SK-N-SH treated with all-trans-retinoic acid at 6 μM for 48 hours (cell line): ENCODE measurements around the gene ZPR1.

Experiments used
- ATAC-seq: fragments of 200-7000 bp; cut with Tn5 transposase; 3 replicates; pipeline ENCODE4 v1.9.1; 2020; ENCODE audit warnings: mild to moderate bottlenecking, moderate library complexity
- ARNTL ChIP-seq: fragments of 450-650 bp; formaldehyde crosslinking; IDR thresholded peaks from 2 replicates; pipeline ENCODE4 v1.5.0; 2020; ENCODE audit warnings: low read depth, mild to moderate bottlenecking, moderate library complexity, borderline replicate concordance
- BACH2 ChIP-seq: fragments of 250-450 bp; sonication (Bioruptor Pico); IDR thresholded peaks from 2 replicates; pipeline ENCODE4 v1.9.0; 2021; ENCODE audit warnings: mild to moderate bottlenecking, borderline replicate concordance
- CSDC2 ChIP-seq: fragments of 250-450 bp; sonication (Bioruptor Pico); IDR thresholded peaks from 2 replicates; pipeline ENCODE4 v1.5.0; 2020; ENCODE audit warnings: mild to moderate bottlenecking, moderate library complexity
- ESRRG ChIP-seq: fragments of 250-450 bp; sonication (Bioruptor Pico); IDR thresholded peaks from 2 replicates; pipeline ENCODE4 v1.6.1; 2021; ENCODE audit warnings: mild to moderate bottlenecking
- GLIS3 ChIP-seq: fragments of 250-450 bp; sonication (Bioruptor Pico); IDR thresholded peaks from 2 replicates; pipeline ENCODE4 v1.5.0; 2020; ENCODE audit warnings: mild to moderate bottlenecking, moderate library complexity
- ISL1 ChIP-seq: fragments of 250-450 bp; sonication (Bioruptor Pico); IDR thresholded peaks from 2 replicates; pipeline ENCODE4 v2.1.2; 2022; ENCODE audit warnings: mild to moderate bottlenecking, moderate library complexity
- OSR1 ChIP-seq: fragments of 250-450 bp; sonication (Bioruptor Pico); IDR thresholded peaks from 2 replicates; pipeline ENCODE4 v1.8.0; 2022; ENCODE audit warnings: moderate library complexity, mild to moderate bottlenecking, inconsistent platforms
- RARB ChIP-seq: fragments of 250-450 bp; sonication (Bioruptor Pico); IDR thresholded peaks from 2 replicates; pipeline ENCODE4 v1.8.0; 2021; ENCODE audit warnings: mild to moderate bottlenecking, moderate library complexity
- SNAI2 ChIP-seq: fragments of 250-450 bp; sonication (Bioruptor Pico); IDR thresholded peaks from 2 replicates; pipeline ENCODE4 v1.5.0; 2020; ENCODE audit warnings: mild to moderate bottlenecking, moderate library complexity
- TCF4 ChIP-seq: fragments of 250-450 bp; sonication (Bioruptor Pico); IDR thresholded peaks from 2 replicates; pipeline ENCODE4 v1.8.0; 2021; ENCODE audit warnings: mild to moderate bottlenecking, moderate library complexity, borderline replicate concordance
- TOX ChIP-seq: fragments of 250-450 bp; sonication (Bioruptor Pico); IDR thresholded peaks from 2 replicates; pipeline ENCODE4 v1.8.0; 2021; ENCODE audit warnings: mild to moderate bottlenecking, moderate library complexity, borderline replicate concordance
- ZC3H10 ChIP-seq: fragments of 250-450 bp; sonication (Bioruptor Pico); IDR thresholded peaks from 2 replicates; pipeline ENCODE4 v1.5.1; 2021; ENCODE audit warnings: mild to moderate bottlenecking, moderate library complexity
- ZFP3 ChIP-seq: fragments of 250-450 bp; sonication (Bioruptor Pico); IDR thresholded peaks from 2 replicates; pipeline ENCODE4 v1.5.0; 2020; ENCODE audit warnings: mild to moderate bottlenecking, moderate library complexity
- ZFP30 ChIP-seq: fragments of 450-650 bp; formaldehyde crosslinking; IDR thresholded peaks from 2 replicates; pipeline ENCODE4 v1.5.0; 2022; ENCODE audit warnings: mild to moderate bottlenecking, moderate library complexity
- ZNF565 ChIP-seq: fragments of 450-650 bp; formaldehyde crosslinking; conservative IDR thresholded peaks from 2 replicates; pipeline ENCODE4 v1.5.0; 2020; ENCODE audit warnings: low read depth, mild to moderate bottlenecking, moderate library complexity
- ZNF70 ChIP-seq: fragments of 450-650 bp; formaldehyde crosslinking; IDR thresholded peaks from 2 replicates; pipeline ENCODE4 v1.5.0; 2020; ENCODE audit warnings: mild to moderate bottlenecking, moderate library complexity
- ZNF8 ChIP-seq: fragments of 450-650 bp; formaldehyde crosslinking; IDR thresholded peaks from 2 replicates; pipeline ENCODE4 v1.5.0; 2020; ENCODE audit warnings: mild to moderate bottlenecking, moderate library complexity
- TF ChIP-seq, protein P1 (sequence below): fragments of 250-450 bp; sonication (Bioruptor Pico); IDR thresholded peaks from 2 replicates; pipeline ENCODE4 v1.5.1; 2021; ENCODE audit warnings: mild to moderate bottlenecking, moderate library complexity
- TF ChIP-seq, protein P2 (sequence below): fragments of 250-450 bp; sonication (Bioruptor Pico); IDR thresholded peaks from 2 replicates; pipeline ENCODE4 v1.8.0; 2020; ENCODE audit warnings: mild to moderate bottlenecking, moderate library complexity, borderline replicate concordance
- TF ChIP-seq, protein P3 (sequence below): fragments of 250-450 bp; sonication (Bioruptor Pico); IDR thresholded peaks from 2 replicates; pipeline ENCODE4 v1.8.0; 2021; ENCODE audit warnings: low read depth, mild to moderate bottlenecking, moderate library complexity, borderline replicate concordance
- TF ChIP-seq, protein P4 (sequence below): fragments of 250-450 bp; sonication (Bioruptor Pico); IDR thresholded peaks from 2 replicates; pipeline ENCODE4 v1.5.1; 2020; ENCODE audit warnings: low read depth, mild to moderate bottlenecking, moderate library complexity
- TF ChIP-seq, protein P5 (sequence below): fragments of 250-450 bp; sonication (Bioruptor Pico); IDR thresholded peaks from 2 replicates; pipeline ENCODE4 v1.5.0; 2020; ENCODE audit warnings: mild to moderate bottlenecking, moderate library complexity

The ZPR1 gene

DNA sequence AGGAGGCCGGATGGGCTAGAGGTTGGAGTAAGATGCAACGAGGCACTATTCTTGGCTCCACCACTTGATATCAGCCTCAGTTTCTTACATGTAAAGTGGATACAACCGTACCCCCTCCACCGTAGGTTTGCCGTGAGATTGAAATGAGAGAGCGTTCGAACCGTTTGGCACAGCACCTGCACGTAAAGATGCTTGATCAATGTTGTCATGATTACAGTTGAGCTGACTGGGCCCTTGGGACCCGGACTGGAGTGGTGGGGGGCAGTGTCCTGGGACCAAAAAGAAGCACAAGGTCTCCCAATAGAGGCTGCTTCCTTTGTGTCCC is 45.6 kb upstream of the ZPR1 start:
- no peak for ATAC-seq

DNA sequence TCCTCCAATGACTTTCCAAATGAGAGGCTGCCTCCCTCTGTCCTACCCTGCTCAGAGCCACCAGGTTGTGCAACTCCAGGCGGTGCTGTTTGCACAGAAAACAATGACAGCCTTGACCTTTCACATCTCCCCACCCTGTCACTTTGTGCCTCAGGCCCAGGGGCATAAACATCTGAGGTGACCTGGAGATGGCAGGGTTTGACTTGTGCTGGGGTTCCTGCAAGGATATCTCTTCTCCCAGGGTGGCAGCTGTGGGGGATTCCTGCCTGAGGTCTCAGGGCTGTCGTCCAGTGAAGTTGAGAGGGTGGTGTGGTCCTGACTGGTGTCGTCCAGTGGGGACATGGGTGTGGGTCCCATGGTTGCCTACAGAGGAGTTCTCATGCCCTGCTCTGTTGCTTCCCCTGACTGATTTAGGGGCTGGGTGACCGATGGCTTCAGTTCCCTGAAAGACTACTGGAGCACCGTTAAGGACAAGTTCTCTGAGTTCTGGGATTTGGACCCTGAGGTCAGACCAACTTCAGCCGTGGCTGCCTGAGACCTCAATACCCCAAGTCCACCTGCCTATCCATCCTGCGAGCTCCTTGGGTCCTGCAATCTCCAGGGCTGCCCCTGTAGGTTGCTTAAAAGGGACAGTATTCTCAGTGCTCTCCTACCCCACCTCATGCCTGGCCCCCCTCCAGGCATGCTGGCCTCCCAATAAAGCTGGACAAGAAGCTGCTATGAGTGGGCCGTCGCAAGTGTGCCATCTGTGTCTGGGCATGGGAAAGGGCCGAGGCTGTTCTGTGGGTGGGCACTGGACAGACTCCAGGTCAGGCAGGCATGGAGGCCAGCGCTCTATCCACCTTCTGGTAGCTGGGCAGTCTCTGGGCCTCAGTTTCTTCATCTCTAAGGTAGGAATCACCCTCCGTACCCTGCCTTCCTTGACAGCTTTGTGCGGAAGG is 44.8 kb upstream of the ZPR1 start:
- TF ChIP-seq, protein P1, sequence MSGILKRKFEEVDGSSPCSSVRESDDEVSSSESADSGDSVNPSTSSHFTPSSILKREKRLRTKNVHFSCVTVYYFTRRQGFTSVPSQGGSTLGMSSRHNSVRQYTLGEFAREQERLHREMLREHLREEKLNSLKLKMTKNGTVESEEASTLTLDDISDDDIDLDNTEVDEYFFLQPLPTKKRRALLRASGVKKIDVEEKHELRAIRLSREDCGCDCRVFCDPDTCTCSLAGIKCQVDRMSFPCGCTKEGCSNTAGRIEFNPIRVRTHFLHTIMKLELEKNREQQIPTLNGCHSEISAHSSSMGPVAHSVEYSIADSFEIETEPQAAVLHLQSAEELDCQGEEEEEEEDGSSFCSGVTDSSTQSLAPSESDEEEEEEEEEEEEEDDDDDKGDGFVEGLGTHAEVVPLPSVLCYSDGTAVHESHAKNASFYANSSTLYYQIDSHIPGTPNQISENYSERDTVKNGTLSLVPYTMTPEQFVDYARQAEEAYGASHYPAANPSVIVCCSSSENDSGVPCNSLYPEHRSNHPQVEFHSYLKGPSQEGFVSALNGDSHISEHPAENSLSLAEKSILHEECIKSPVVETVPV (CRISPR knock-in tag), result no peak
- no peak for TF ChIP-seq ZNF565 (CRISPR knock-in tag)
- TF ChIP-seq ZNF8, result no peak
- no peak for TF ChIP-seq BACH2
- TF ChIP-seq ZNF70 (CRISPR knock-in tag), result no peak
- no peak for TF ChIP-seq SNAI2
- TF ChIP-seq ESRRG (CRISPR knock-in tag), result no peak
- no peak for TF ChIP-seq ZFP3 (CRISPR knock-in tag)
- TF ChIP-seq OSR1 (CRISPR knock-in tag), result no peak
- TF ChIP-seq, protein P2, sequence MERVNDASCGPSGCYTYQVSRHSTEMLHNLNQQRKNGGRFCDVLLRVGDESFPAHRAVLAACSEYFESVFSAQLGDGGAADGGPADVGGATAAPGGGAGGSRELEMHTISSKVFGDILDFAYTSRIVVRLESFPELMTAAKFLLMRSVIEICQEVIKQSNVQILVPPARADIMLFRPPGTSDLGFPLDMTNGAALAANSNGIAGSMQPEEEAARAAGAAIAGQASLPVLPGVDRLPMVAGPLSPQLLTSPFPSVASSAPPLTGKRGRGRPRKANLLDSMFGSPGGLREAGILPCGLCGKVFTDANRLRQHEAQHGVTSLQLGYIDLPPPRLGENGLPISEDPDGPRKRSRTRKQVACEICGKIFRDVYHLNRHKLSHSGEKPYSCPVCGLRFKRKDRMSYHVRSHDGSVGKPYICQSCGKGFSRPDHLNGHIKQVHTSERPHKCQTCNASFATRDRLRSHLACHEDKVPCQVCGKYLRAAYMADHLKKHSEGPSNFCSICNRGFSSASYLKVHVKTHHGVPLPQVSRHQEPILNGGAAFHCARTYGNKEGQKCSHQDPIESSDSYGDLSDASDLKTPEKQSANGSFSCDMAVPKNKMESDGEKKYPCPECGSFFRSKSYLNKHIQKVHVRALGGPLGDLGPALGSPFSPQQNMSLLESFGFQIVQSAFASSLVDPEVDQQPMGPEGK, result no peak
- no peak for TF ChIP-seq GLIS3 (CRISPR knock-in tag)
- no peak for TF ChIP-seq ARNTL
- TF ChIP-seq ZFP30 (CRISPR knock-in tag), result no peak
- TF ChIP-seq, protein P3, sequence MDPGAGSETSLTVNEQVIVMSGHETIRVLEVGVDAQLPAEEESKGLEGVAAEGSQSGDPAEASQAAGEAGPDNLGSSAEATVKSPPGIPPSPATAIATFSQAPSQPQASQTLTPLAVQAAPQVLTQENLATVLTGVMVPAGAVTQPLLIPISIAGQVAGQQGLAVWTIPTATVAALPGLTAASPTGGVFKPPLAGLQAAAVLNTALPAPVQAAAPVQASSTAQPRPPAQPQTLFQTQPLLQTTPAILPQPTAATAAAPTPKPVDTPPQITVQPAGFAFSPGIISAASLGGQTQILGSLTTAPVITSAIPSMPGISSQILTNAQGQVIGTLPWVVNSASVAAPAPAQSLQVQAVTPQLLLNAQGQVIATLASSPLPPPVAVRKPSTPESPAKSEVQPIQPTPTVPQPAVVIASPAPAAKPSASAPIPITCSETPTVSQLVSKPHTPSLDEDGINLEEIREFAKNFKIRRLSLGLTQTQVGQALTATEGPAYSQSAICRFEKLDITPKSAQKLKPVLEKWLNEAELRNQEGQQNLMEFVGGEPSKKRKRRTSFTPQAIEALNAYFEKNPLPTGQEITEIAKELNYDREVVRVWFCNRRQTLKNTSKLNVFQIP, result no peak
- no peak for TF ChIP-seq ZC3H10 (CRISPR knock-in tag)
- TF ChIP-seq, protein P4, sequence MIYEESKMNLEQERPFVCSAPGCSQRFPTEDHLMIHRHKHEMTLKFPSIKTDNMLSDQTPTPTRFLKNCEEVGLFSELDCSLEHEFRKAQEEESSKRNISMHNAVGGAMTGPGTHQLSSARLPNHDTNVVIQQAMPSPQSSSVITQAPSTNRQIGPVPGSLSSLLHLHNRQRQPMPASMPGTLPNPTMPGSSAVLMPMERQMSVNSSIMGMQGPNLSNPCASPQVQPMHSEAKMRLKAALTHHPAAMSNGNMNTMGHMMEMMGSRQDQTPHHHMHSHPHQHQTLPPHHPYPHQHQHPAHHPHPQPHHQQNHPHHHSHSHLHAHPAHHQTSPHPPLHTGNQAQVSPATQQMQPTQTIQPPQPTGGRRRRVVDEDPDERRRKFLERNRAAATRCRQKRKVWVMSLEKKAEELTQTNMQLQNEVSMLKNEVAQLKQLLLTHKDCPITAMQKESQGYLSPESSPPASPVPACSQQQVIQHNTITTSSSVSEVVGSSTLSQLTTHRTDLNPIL (CRISPR knock-in tag), result no peak
- TF ChIP-seq TCF4 (CRISPR knock-in tag), result no peak
- no peak for ATAC-seq

More for the DNA sequence above, 45.6 kb upstream of the ZPR1 start:
- TF ChIP-seq, protein P3, result no peak
- TF ChIP-seq GLIS3 (CRISPR knock-in tag) (no peak), TOX (CRISPR knock-in tag) (no peak), ZFP30 (CRISPR knock-in tag) (no peak), RARB (CRISPR knock-in tag) (no peak), CSDC2 (no peak), ZNF70 (CRISPR knock-in tag) (no peak)
- TF ChIP-seq, all 23 proteins: peak for 0

DNA sequence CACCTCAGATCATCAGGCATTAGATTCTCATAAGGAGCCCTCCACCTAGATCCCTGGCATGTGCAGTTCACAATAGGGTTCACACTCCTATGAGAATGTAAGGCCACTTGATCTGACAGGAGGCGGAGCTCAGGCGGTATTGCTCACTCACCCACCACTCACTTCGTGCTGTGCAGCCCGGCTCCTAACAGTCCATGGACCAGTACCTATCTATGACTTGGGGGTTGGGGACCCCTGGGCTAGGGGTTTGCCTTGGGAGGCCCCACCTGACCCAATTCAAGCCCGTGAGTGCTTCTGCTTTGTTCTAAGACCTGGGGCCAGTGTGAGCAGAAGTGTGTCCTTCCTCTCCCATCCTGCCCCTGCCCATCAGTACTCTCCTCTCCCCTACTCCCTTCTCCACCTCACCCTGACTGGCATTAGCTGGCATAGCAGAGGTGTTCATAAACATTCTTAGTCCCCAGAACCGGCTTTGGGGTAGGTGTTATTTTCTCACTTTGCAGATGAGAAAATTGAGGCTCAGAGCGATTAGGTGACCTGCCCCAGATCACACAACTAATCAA is 44.0 kb upstream of the ZPR1 start:
- ATAC-seq, result no peak

More for the DNA sequence above, 44.0 kb upstream of the ZPR1 start:
- TF ChIP-seq, protein P5, sequence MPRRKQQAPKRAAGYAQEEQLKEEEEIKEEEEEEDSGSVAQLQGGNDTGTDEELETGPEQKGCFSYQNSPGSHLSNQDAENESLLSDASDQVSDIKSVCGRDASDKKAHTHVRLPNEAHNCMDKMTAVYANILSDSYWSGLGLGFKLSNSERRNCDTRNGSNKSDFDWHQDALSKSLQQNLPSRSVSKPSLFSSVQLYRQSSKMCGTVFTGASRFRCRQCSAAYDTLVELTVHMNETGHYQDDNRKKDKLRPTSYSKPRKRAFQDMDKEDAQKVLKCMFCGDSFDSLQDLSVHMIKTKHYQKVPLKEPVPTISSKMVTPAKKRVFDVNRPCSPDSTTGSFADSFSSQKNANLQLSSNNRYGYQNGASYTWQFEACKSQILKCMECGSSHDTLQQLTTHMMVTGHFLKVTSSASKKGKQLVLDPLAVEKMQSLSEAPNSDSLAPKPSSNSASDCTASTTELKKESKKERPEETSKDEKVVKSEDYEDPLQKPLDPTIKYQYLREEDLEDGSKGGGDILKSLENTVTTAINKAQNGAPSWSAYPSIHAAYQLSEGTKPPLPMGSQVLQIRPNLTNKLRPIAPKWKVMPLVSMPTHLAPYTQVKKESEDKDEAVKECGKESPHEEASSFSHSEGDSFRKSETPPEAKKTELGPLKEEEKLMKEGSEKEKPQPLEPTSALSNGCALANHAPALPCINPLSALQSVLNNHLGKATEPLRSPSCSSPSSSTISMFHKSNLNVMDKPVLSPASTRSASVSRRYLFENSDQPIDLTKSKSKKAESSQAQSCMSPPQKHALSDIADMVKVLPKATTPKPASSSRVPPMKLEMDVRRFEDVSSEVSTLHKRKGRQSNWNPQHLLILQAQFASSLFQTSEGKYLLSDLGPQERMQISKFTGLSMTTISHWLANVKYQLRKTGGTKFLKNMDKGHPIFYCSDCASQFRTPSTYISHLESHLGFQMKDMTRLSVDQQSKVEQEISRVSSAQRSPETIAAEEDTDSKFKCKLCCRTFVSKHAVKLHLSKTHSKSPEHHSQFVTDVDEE, result no peak
- TF ChIP-seq ARNTL, result no peak
- no peak for TF ChIP-seq BACH2
- no peak for TF ChIP-seq ISL1
